CD4-positive, alpha-beta T cell treated with Interleukin-15 for 1 hour (primary cell): Measurements from ENCODE around the gene RASGEF1B.
"Not testable (repeated sequence)": the region's sequence is repeated elsewhere in the genome, so short reads cannot be mapped to it uniquely, and the experiment has no call there.

Experiments used
- DNase-seq: peaks from one replicate; pipeline ENCODE4 v3.0.0-alpha.2; 2020

The RASGEF1B gene

GRCh38 chr4:81429031-81429430 lies 42.7 kb downstream of the RASGEF1B start:
- no peak for DNase-seq

DNA sequence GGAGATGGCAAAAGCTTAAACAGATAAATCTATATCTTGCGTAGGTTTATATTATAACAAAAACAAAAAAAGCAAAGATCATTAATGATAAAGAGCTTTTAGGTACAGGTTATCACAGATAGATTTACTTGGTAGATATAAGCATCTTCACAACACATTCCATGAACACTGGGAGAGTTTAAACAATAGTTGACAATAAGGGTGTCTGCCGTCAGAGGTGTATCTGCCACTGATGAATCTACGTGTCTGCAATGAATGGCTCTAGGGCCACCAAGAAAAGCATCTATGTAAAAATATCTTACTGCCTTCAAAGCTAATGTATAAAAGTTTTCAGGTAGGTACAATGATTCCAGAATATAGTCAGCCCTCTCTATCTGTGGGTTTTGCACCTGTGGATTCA lies 43.7 kb downstream of the RASGEF1B start:
- DNase-seq, result no peak

DNA sequence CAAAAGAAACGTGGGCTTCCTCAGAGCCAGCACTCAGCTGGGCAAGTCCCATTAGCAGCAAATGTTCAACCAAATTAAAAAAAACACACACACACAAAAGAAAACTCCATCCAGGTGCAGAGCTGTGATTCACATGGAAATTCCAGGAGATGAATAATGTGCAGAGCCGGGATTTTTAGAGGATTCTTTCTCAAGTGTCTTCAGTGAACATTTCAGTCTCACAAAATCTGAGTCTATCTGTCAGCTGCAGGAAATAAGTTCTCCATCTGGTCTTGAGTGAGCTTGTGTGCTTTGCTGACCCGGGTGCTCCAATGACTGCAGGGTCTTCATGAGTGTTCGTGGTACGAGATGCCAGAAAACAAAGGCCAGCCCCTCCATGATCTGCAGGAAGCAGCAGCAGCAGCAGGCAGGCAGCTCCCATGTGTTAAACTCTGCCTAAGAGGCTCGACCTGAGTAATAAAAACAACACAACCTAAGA lies 44.3 kb downstream of the RASGEF1B start:
- DNase-seq, result no peak

DNA sequence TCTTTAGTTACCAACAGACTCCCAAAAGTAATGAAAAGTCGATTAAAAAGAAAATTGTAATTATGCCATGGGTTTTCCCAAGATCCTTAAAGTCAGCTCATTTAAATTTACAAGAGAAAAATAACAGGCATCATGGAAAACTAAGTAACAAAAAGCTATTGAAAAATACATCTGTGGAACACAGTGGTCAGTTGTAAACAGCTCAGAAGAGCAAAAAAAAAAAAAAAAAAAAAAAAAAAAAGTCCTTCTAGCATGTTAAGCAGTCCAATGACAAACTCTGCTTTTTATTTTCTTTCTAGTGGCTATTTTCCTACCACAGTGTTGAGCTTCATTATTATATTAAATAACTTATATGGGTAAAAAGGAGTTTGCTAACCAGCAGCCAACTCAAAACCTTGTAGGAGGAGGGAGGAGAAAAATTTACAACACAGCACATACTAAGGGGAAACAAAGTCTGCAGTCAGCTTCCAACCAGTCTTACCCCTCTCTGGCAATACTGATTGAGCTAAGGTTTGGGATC lies 44.9 kb downstream of the RASGEF1B start:
- no peak for DNase-seq

- no peak for DNase-seq
These were observed 46.6 kb downstream of the RASGEF1B start for GRCh38 chr4:81424816-81425755.

- DNase-seq, result no peak
These were observed 47.4 kb downstream of the RASGEF1B start for GRCh38 chr4:81424336-81424735.

DNA sequence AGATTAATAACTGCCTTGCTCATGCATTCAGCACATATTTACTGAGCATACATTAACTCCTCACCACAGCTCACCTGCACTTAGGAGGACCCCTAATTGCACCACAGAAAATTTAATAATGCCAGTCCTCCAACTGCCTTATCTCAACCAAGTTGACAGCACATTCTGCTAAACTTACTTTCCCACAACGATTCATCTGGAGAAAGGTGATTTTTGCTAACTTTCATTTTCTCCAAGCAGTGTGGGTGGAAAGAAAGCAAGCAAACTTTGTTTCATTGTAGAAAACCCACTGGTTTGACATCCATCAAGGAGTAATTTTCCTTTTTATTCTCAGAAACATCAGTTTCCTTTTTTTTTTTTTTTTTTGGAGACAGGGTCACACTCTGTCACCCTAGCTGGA lies 49.1 kb downstream of the RASGEF1B start:
- no peak for DNase-seq

DNA sequence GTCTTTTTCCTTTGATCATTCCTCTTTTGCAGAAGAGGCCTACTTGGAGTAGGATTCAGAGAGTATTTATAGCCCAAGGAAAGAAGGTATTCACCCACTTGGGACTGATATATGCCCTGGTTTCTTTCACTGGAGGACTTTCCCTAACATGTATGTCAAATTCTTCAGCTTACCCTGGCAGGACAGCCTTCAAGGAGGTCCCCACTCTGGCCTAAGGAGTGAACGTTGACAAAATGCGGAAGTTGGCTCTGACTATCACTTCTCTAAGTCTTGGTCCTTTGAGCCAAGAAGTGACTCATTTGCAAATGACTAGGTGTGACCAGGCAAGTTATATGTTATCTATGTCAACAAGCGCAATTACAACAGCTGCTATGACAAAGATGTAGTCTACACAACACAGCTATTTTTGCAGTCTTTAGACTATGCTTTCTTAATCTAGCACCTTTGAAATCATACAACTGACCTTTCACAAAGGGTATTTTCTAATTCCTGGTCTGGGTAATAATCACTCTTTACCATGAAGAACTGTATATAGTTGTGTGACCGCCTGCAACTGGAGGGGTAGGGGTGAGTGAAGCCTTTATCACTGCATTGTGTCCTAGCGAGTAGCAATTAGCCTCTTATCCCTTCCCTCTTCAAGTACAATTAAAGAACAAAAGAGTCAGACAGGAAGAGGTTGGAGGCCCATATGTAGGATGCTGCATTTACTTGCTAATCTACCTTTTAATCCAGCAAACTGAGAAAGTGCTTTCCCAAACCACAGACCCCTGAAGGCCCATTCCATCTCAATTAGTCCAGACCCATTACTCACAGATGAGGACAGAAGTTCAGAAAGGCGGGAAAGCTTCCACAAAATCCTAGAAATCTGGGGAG lies 50.1 kb downstream of the RASGEF1B start:
- DNase-seq, result peak; percentile 72

GRCh38 chr4:81418572-81418971 lies 53.1 kb downstream of the RASGEF1B start:
- DNase-seq, result no peak

DNA sequence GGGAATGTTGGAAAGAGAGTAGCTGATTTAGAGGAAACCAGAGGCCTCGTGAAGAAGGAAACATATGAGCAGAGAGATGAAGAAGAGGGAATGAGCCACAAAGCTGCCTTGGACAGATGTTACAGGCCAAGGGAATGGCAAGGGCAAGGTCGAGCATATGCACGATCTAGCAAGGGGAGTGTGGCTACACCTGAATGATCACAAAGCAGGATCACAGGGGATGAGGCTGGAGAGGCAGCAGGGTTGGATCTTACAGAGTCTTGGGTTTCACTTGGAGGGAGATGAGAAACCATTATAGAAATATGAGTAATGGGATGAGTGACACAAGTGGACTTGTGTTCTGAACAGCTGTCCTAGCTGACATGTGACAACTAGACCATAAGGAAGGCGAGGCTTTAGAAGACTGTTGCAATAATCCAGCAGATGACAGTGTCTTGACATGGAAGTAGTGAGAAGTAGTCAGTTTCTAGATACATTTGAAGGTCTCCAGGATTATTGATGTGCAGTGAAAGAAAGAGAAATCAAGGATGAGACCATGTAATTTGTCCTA lies 58.7 kb downstream of the RASGEF1B start:
- DNase-seq, result no peak

DNA sequence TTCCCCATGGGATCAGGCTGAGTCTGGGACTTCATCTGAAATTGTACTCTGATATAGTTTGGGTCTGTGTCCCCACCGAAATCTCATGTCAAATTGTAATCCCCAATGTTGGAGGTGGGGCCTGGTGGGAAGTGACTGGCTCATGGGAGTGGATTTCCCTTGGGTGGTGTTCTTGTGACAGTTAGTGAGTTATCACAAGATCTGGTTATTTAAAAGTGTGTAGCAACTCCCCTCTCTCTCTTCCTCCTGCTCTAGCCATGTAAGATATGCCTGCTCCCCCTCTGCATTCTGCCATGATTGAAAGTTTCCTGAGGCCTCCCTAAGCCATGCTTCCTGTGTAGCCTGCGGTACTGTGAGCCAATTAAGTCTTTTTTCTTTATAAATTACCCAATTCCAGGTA lies 61.0 kb downstream of the RASGEF1B start:
- DNase-seq, result no peak

DNA sequence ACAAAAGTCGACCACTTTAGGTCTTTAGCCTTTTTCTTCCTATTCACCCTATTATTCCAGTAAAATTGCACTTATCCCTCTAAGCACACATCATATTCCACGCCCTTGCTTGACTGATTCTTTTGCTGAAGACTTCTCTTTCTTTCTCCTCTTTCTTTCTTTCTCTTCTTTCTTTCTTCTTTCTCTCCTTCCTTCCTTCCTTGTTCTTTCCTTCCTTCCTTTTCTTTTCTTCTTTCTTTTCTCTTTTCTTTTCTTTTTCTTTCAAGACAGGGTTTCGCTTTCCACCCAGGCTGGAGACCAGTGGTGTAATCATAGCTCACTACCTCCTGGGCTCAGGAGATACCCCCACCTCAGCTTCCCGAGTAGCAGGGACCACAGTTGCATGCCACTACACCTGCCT lies 61.9 kb downstream of the RASGEF1B start:
- no peak for DNase-seq

- no peak for DNase-seq
These were observed 63.4 kb downstream of the RASGEF1B start for GRCh38 chr4:81408341-81408740.

DNA sequence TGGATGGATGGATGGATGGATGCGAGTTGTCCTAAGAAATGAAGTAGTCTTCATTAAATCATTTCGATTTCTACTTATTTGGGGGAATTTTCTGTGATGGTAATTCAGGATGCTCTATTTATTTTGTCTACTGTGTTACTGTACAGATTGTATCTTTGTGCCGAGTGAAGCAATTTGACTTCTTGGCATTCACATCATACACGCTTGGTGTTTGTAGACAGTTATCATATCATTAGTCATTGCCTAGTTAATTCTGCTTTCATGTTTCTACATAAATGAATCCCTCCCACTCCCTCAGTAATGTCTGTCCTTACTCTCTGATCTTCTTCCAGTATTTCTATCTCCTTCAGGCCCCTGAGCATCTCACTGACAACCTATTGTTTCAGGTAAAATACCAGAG lies 64.0 kb downstream of the RASGEF1B start:
- no peak for DNase-seq

- not testable (repeated sequence) for DNase-seq
These were observed 65.2 kb downstream of the RASGEF1B start for GRCh38 chr4:81406481-81406880.

- DNase-seq, result no peak
These were observed 65.8 kb downstream of the RASGEF1B start for GRCh38 chr4:81405900-81406401.

DNA sequence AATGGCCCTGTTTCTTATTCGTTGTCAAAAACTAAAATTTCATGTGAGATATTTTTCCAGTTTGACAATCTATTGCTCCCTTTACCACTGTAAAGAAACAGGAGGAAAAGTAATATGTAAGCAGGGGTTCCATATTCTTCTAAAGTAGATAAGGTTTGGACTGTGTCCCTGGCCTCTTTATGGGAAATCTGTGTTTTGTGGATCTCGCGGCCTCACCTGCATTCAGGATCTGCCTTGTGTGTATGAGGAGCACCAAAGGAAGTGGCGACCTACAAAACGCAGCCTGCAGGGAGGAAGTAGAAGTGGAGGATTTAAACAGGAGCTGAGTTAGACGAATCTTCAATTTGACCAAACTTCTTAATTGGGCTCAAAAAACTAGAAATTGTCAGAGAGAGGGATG lies 67.0 kb downstream of the RASGEF1B start:
- no peak for DNase-seq

DNA sequence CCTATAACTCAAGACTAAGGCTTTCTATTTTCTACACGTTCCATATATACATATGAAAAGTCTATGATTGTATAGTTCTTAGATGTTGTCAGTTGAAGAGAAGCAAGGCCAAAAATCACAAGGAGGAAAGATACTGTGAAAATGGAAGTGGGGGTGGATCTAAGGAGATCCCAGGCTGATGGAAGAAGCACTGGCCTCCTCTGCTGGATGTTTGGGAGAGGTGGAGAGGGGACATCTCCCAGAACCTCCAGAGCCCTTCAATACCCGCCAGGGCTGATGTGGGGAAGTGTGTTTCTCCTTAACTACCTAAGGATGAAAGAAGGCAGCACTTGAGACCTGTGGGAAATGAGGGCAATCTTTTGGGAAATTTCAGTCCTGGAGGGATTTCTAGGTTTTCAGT lies 67.4 kb downstream of the RASGEF1B start:
- no peak for DNase-seq

- no peak for DNase-seq
These were observed 72.2 kb downstream of the RASGEF1B start for GRCh38 chr4:81399306-81400086.

- no peak for DNase-seq
These were observed 73.3 kb downstream of the RASGEF1B start for GRCh38 chr4:81398379-81398778.

- no peak for DNase-seq
These were observed 74.1 kb downstream of the RASGEF1B start for GRCh38 chr4:81397635-81398034.

DNA sequence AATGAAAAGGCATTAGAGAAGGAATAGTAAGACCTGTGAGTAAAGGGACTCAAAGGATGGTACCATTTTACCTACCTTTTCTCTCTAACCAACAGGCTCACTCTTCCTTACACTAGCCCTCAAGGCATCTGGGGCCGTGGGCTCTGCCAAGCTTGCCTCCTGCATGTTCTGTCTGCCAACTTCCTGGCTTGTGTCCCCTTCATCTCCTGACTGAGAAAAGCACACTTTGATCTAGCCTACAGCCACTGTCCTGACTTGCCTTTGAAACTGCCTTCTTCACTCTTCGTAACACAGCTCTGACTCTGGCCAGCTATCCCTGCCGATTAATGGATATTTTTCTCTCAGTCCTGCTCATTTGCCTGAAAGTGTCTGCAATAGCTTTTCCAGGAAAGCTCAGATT lies 76.5 kb downstream of the RASGEF1B start:
- no peak for DNase-seq
